ENCODE measurements around the gene PYROXD2. TPM values are rescaled to one million over a fixed set of nuclear protein-coding genes. Genes with fewer than 3 reads are reported as not detected.

The PYROXD2 gene
- total RNA-seq, 1 donor from 2014 or later = 13.0 TPM

DNA sequence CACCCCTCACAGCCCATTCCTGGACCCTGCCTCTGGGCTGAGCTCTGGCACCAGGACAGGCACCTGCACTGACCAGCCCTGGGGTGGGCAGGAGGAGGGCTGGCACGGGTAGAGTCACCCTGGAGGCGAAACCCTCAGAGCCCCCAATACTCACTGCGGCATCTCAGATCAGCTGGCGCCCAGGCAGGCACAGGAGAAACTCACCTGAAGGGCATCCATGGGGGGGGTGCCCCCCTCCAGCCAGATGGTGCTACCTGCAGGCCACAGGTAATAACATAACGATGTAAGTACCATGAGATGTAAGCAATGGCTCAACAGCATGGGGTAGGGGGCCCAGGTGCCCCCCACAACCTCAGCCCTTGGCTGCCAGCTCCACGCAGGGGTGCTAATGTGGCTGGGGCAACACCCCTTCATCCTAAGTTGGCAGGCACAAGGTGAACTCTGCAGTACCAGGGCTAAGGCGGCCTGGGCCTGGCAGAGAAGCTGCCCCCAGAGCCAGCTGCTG lies 12.1 kb upstream of the PYROXD2 start:
- H3K27ac ChIP-seq = no peak overlapping the region
- no peak for ATAC-seq
- no peak for DNase-seq
- no peaks in the 10 kb centered on the region for H3K27me3 ChIP-seq
- TF ChIP-seq, protein P1, sequence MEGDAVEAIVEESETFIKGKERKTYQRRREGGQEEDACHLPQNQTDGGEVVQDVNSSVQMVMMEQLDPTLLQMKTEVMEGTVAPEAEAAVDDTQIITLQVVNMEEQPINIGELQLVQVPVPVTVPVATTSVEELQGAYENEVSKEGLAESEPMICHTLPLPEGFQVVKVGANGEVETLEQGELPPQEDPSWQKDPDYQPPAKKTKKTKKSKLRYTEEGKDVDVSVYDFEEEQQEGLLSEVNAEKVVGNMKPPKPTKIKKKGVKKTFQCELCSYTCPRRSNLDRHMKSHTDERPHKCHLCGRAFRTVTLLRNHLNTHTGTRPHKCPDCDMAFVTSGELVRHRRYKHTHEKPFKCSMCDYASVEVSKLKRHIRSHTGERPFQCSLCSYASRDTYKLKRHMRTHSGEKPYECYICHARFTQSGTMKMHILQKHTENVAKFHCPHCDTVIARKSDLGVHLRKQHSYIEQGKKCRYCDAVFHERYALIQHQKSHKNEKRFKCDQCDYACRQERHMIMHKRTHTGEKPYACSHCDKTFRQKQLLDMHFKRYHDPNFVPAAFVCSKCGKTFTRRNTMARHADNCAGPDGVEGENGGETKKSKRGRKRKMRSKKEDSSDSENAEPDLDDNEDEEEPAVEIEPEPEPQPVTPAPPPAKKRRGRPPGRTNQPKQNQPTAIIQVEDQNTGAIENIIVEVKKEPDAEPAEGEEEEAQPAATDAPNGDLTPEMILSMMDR (IDR thresholded peaks at IDR 0.05) = no peak
- no peaks in the 10 kb centered on the region for H3K4me1 ChIP-seq
- peaks cover 89% of the 10 kb centered on the region for H3K36me3 ChIP-seq
- no peaks in the 10 kb centered on the region for H3K9me3 ChIP-seq
- intact Hi-C loops (cut with DNase I) = no loop called here
- H3K4me3 ChIP-seq = no peak overlapping the region

DNA sequence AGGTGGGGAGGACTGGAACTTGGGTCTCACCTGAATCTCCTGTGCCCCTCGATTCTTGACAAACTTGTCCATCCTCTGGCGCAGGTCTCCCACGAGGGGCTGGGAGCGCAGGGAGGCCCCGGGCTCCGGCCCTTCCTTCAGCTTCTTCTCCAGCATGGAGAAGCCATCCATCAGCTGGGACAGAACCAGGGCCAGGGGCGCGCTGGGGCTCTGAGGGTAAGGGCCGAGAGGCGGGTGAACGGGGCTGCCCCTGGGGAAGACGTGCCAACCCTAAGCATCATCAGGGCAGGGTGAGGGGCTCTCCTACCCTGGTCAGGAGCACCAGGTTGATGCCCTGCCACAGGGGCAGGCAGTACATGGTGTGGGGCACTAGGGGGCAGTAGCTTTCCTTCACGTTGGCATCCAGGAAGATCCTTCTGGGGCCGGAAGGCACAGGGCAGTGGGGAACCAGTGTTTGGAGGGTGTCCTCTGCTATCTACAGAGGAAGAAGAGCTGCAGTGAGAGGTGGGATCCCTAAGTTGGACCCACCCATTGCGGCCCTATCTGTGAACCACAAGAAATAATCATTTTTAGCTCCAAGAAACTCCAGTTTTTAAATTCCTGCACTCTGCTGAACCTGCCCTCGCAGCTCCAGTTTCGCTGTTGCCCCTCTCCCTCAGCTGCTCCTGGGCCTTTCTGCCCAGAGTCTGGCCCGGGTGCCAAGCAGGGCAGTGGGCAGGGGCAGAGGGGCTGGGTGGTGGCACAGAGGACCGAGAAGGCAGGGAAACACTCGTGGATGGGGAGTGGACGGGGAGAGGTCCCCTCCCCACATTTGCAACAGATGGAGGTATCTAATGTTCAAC lies 10.8 kb upstream of the PYROXD2 start:
- Histone ChIP-seq H3K4me3 (no peak overlapping the region), H3K27ac (no peak overlapping the region), H3K9me3 (no peaks in the 10 kb centered on the region), H3K4me1 (no peaks in the 10 kb centered on the region), H3K27me3 (no peaks in the 10 kb centered on the region), H3K36me3 (peaks cover 86% of the 10 kb centered on the region)
- ATAC-seq (peak; percentile 82), DNase-seq (peak; percentile 69)
- intact Hi-C loops (cut with DNase I) = no loop called here
- TF ChIP-seq, protein P1 (IDR thresholded peaks at IDR 0.05) = peak; percentile 66

DNA sequence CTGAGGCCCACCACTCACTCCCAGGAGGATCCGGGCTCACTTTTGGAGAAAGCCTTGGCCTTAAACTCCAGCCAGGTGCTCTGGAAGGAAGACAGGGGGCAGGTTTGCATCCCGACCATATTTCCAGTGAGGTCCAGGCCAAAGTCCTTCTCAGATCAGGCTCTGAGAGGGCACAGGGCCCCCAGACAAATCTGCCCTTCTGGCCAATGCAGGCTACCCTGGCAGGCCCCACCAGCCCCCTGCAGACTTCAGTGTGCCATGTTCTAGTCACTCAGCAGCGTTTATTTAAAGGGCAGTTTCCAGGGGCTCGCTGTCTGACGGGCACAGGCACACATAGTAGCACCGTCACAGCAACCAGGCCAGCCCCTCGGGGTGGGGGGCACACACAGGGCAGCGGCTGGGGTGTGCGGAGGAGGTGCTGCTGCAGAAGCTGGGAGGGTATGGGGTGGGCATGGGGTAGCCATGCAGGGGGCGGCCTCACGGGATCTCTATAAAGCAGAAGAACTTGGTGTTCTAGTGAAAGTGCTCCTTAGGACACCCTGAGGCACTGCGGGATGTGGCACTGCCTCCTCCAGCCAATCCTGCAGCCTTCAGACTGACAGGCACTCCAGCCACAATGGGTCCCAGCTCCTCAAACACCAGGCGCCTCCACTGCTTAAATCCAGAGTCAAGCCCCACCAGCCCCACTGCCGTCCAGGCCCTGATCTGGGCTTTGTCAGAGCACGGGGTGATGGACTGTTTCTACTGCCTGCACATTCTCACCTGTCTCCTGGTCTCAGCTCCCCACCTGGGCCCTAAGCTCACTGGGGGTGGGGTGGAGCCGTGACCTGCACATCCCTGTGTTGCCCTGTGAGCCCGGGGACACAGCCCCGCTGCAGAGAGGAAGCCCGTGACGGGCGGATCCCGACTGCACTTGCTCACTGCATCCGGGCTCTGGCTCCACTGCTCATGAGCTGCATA lies 9.6 kb upstream of the PYROXD2 start:
- TF ChIP-seq, protein P1 (IDR thresholded peaks at IDR 0.05) = no peak
- no peak for DNase-seq
- Histone ChIP-seq H3K4me3 (no peak overlapping the region), H3K36me3 (peaks cover 86% of the 10 kb centered on the region), H3K27ac (no peak overlapping the region), H3K4me1 (no peaks in the 10 kb centered on the region), H3K27me3 (no peaks in the 10 kb centered on the region), H3K9me3 (no peaks in the 10 kb centered on the region)
- no peak for ATAC-seq
- intact Hi-C loops (cut with DNase I) = no loop called here

DNA sequence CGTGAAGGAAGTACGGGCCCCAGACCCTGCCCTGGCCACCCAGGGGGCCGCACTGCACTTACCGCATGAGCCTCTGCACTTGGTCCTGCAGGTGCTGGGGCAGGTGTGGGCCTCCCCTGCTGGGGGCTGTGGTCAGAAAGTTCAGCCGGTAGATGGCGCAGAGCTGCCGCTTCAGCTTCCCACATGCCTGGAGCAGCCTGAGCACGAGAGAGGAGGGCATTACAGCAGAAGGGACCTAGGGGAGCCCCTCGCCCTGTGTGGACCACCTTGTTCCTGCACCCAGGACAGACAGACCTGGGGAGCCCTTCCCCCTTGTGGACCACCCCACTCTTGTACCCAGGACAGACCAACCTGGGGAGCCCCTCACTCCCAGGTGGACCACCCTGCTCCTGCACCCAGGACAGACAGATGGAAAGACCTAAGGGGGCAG lies 8.7 kb upstream of the PYROXD2 start:
- H3K27me3 ChIP-seq = no peaks in the 10 kb centered on the region
- no peaks in the 10 kb centered on the region for H3K9me3 ChIP-seq
- no peaks in the 10 kb centered on the region for H3K4me1 ChIP-seq
- no peak overlapping the region for H3K27ac ChIP-seq
- TF ChIP-seq, protein P1 (IDR thresholded peaks at IDR 0.05) = no peak
- intact Hi-C loops (cut with DNase I) = no loop called here
- H3K36me3 ChIP-seq = peaks cover 86% of the 10 kb centered on the region
- no peak overlapping the region for H3K4me3 ChIP-seq
- ATAC-seq = no peak
- no peak for DNase-seq

DNA sequence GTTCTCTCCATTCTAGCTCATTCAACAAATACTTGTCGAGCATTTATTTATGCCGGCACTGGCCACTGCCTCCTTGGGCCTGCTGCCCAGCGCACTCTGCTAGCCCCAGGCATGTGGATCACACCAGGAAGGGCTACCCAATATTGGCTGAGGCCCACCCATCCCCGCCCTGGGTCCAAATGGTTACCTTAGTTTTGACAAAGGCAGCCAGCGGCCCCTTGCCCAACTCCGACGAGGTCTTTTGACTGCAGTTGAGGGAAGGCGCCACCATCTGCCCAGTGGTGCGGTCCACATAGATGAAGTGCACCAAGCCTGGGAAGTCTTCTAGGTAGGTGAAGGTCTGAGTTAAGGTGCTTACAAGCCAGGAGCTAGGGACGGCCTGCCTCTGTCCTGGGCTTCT lies 7.2 kb upstream of the PYROXD2 start:
- TF ChIP-seq, protein P1 (IDR thresholded peaks at IDR 0.05) = no peak
- ATAC-seq (no peak), DNase-seq (no peak)
- Histone ChIP-seq H3K4me1 (no peaks in the 10 kb centered on the region), H3K36me3 (peaks cover 83% of the 10 kb centered on the region), H3K27me3 (no peaks in the 10 kb centered on the region), H3K4me3 (no peak overlapping the region), H3K9me3 (no peaks in the 10 kb centered on the region), H3K27ac (no peak overlapping the region)
- intact Hi-C loops (cut with DNase I) = no loop called here
